GM19324 (cell line): ENCODE measurements around the gene RAX.

Experiments
- ATAC-seq: cut with Tn5 transposase; IDR thresholded peaks from one replicate; pipeline ENCODE4 v1.9.1; 2021; ENCODE audit warnings: mild to moderate bottlenecking, moderate library complexity; ENCODE audit not compliant: unreplicated experiment, low FRiP score

Gene RAX

DNA sequence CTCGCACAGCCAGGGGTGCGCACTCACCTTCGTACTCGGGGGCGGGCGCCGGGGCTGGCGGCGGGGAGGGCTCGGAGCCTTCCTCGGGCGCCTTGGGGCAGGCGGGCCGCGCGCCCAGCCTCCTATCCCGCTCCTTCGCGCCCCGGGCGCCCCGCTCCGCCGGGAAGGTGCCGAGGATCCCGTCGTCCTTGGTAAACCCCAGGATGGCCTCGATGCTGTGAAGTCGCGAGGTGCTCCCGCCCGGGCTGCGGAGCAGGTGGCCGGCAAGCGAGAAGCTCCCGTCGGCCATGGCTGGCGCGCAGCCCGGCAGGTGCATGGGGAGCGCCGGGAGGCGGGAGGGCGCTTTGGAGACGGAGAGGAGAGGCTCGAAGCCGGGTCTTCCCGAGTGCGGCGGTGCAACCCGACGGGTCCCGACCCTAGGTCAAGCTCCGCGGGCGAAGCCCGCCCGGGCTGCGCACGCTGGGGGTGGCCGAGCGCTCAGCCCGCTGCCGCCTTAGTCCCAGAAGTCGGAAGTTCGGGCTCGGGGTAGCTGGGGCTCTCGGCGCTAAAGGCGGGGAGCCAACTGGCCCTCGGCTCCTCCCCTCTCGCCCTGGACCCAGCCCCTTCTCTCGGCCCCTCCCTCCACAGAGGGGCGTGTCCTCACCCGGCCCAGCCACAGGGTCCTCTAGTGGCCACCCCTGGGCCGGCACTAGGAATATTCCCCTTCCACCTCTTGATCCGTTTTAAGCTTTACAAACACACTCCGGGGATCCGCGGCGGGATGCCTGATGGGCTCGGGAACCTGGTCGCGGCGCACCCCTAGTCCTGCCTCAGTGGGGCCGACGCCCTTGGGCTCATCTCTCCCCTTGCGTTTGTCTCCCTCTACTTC lies at the start of gene RAX:
Gene RAX, minus strand, starts transcription at position 564 of the 868 bp plus-strand sequence. Its CDS starts 248 bp downstream, at position 316.
- no peak for ATAC-seq

DNA sequence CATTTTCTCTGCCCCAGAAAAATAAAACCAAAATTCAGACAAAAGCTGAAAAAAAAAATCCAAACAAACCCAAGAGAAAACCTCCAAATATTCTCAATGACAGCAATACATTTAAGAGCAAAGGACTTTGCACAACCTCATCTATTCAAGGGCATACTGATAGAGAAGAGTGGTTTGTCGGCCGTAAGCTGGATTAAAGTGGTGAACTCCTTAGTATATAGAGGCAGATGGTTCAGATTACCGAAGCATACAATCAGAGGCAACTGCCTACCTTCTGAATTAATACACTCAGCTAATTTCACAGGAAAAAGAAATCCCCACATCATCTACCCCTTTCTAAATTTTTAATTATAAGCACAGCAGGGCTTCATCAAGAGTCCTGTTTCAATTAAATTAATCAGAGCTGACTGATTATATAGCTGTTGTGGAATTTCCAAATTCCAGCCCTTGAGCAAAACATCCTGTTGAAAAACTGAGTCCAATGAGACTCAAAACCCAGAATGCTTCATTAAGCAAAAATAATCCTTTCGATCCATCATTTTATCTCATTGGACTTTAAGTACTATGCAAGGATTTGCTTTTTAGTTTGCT lies 45.3 kb upstream of the RAX start, which contains the start of gene CPLX4:
Gene CPLX4, minus strand, starts transcription at position 190 of the 591 bp plus-strand sequence. Its CDS starts 187 bp downstream, at position 3.
- ATAC-seq: no peak

DNA sequence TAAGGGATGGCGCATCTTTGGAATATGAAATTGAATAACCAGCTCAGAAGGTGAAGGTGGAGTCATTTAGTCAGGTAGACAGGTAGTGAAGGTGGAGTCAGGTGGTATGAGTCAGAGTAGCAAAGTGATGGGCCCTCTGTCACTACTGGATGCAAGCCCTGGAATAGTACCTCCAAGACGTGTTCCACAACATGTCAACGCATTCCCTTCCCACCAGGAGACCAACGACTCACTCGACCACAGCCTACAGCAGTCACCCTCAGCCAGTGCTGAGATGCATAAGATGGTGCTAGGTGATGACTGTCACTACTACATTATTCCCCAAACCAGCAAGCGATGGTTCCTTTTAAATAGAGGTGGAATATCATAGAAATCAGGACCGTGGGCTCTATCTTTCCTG lies 38.4 kb upstream of the RAX start:
- no peak for ATAC-seq

DNA sequence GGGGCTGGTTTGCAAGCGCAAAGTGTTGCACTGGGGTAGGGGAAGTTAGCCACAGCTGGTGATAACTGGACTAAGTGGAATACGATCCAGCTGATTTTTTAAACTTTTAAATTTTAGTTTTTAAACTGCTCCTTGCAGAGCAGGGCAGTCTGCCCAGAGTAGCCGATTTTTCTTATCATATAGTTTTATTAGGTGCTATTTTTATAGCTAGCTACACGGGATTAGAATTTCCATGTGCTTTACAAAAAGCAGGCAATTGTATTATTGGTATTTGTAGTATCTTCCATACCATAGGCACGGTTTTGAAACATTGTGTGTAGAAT lies 35.6 kb upstream of the RAX start:
- no peak for ATAC-seq

DNA sequence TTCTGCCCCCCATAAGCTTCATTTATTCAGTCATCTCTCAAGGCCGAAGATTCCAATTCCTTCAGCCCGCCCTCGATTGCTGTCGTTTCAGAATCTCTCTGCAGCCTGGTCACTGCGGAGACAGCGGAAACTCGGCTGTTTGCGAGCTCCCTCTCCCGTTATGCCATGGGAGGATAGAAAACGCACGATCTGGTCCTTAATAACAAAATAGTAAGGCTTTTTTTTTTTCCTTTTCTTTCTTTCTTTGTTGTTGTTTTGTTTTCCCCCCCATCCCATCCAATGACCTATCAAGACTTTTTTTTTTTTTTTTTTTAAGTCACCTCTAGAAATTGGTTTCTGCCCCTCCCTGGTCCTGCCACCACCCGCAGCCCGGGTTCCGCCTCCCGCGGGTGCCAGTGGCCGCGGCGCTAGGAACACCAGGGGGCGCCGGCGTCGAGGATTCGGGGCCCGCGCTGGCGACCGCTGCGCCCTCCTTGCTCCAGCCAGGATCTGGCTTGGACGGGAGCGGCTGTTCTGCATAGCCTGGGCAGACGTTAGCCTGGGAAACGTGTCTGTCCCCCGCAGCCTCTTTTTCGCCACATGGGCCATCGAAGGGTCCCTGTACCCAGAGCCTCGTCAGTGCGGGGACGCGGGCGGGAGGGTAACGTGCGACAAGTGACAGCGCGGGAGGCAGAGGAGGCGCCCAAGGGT lies 35.1 kb upstream of the RAX start:
- ATAC-seq: peak; percentile 88

DNA sequence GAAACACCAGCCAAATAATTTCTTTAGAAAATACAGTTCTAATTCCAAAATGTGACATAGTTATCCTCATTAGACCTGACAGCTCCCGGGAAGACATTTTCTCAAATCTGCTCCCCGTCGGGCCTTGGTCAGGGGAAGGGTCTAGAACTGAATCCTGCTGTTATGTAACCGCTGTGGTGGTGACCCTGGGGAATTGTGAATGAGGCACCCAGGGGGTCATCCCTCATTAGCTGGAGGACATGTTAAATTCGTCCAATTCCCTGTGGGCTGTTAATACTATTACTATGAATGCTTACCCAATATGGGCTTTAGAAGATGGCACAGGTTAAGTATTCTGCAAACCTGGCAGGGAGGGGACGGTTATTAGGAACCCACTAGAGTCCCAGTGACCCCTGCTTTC lies 33.4 kb upstream of the RAX start:
- ATAC-seq: no peak

DNA sequence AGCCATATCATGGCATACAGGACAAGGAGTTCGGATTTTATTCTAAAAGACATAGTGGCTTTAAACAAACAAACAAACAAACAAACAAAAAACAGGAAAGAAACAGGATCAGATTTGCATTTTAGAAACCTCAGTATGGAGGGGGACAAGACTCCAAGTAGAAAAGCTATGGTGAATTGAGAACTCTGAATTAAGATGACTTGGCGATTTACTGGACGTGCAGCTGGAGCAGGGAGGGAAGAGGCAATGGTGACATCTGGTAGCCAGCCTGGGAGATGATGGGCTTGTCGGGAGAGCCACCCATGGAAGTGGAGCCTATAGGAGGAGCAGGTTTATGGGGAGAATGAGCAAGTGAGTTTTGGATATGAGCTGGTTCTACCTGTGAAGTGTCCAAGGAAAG lies 32.0 kb upstream of the RAX start:
- no peak for ATAC-seq

DNA sequence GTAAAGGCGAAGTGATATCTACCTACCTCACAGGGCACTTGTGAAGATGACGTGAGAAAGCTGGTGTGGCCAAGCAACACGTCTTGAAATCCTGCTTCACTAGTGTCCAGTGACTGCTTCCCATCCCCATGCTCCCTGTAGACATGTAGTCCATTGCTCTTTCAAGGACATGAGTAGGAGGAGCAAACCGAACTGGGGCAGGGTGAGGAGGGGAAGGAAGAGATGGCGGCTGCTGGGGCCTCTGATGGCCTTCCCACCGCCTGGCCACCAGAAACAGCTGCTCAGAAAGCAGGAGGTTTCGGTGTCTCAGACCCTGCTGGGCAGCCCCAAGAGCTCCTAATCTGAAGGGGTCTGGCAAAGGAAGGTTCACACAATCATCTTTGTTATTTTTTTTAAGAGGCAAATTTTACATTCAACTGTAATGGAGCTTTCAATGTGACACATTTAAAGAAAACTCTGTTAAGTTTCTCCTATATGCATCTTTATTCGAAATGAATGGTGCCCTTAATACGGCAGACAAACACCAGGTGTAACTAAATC lies 30.5 kb upstream of the RAX start:
- no peak for ATAC-seq

DNA sequence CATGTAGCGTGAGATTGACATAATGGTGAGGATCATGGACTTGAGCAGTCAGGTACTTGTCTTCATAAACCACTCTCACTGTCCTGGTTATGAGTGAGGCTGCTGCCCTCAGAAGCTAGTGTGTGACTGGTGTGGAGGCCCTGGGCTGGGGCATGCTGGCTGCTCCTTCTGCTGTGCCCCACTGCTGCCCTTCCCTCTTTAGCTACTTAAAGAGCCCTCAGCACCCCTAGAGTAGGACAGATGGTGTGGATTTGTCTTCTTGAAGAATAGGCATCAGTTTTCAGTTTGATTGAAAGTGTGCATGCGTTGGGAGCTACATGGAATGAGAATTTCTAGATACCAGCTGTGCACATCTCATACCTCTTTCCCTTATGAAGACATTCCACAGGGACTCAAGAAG lies 29.8 kb upstream of the RAX start:
- ATAC-seq: no peak

DNA sequence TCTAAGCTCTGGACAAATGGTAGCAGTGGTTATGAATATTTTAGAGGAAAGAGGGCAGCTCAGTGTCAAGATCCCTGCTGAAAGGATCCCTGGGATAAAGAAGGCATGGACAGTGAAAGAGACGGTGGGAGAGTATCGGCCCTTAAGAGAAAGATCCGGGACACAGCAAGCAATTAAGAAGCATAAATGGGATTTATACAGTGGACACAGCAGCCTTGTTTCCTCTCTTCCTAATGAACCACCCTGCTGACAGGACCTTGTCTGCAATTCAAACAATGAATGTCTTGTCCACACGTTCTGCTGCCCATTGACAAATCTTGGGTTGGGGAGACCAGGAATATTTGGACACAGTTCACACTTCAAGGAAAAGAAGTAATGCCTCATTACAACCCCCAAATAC lies 28.7 kb upstream of the RAX start:
- no peak for ATAC-seq

DNA sequence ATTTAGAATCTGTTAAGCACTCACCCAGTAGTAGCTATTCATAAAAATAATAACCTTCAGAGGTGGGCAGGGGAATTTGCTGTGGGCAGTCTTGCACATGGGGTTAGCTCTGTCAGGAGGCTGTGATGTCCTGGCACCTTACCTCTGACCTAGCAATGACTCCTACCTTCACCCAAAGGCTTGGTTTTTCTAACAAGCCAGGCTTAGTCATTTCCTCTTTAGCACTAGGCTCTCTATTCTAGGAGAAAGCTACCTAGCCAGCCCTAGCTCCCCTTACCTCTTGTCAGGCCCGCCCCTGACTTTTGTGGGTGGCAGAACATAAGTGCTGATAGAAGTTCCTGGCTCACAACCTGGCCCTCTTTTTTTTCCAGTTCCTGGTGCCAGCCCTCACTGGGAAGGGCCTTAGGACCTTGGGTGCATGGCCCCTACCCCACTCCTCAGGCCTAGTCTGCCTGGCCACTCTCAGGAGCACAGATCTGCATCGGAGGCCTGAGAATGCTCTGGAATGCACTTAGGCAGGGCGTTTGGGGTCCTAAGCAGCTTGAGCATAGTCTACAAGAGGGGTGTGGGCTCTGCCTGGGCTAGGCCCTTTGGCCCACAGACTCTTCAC lies 27.5 kb upstream of the RAX start:
- ATAC-seq: no peak

DNA sequence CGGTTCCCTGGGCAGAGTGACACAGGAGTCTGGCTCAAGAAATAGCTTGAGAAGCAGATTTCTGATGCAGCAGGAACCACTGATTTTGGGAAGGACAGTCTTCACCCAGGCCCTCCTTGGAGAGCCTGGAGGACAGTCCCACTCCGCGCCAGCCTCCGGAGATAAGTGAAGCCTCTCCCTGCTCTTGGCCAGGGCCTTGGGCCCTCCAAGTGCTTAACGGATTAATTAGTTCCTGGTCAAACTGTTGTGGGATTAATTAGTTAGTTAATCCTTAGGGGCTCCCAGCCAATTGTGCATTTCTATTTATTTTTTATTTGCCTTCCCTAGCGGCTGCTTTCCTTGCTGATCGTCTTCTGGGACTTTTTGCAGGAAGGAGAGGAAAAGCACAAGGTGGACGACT lies 25.6 kb upstream of the RAX start:
- ATAC-seq: no peak

DNA sequence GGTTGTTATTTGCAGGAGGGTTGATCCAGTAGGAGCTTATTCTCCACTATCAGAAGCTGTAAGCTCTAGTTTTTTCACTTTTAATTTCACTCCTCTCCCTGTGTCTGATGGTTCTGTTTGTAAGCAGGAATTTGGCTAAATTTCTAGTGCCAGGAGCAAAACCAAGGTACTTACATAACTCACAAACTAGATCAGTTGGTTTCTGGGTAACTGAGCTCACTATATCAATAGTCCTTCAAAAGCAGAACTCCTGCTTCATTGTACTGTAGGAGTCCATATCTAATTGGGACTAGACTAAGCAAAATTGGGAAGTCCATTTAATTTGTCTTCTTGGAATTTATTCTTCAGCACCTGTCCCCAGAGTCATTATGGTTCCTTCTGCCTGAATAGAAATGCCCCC lies 20.1 kb upstream of the RAX start:
- no peak for ATAC-seq

DNA sequence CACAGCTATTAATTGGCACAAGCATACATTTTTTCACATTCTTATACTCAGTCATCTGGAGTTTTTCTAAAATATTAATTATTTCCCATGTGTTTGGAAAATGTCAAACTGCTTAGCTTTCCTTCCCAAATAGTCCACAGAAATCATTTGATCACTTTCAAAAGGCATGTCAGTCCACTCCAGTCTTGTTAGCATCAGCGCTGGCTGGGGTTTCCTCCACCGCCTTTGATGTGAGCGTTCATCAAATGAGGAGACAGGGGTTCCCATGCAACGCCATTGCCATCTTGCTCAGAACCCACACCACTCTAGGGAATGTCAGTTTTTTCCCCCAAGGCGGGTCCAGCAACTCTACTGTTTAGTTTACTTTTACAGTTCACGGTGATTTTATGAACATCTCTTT lies 13.1 kb upstream of the RAX start:
- ATAC-seq: no peak

DNA sequence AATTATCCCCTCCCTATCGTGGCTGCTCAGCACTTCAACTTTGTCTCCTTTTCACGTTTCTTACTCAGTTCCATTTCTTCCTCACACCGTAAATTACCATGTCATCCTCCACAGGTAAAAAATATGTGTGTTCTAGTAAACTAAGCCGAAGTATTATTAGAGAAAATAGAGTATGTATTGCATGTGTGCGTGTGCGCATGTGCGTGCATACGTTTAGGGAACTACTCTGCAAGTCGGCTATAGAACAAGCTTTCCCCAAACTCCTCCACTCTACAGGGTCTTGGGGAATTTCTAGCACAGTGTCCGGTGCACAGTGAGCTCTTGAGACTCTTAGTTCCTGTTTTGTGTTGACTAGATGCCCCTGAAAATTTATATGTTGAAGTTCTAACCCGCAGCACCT lies 9.1 kb upstream of the RAX start:
- ATAC-seq: no peak

DNA sequence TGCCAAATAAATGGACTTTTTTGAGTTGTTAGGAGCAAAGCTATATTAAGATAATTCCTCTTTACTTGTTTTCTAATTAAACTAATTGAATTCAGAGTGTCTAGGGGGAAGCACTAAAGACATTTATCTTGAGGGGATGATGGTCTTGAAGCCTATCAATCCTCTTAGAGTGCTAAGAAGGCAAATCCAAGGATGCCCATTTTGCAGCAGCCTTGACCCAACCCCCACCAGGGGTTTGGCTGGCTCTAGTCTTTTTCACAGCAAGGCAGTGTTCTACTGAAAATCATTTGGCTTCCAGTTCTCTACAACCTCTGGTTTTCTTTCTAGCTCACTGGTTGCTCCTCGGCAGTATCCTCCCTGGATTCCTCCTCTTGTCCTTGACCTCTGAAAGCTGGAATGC lies 6.5 kb upstream of the RAX start:
- ATAC-seq: no peak

DNA sequence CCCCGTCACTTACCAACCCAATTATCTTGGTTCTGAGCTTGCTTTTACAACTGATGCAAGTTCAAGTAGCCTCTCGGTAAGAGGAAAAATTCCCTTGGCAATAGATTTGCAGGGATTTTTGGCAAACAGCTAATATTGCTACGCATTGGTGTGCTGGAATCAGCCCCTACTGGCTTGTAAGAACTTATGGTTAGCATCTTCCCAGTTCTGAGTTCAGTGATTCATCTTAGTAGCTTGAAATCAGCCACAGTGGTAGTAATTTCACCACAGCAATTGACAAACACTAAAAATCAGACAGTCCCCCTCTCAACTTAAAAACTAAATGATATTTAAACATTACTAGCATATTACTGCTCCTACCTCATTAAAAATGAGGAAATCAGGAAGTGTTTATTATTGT lies 5.9 kb upstream of the RAX start:
- ATAC-seq: no peak

DNA sequence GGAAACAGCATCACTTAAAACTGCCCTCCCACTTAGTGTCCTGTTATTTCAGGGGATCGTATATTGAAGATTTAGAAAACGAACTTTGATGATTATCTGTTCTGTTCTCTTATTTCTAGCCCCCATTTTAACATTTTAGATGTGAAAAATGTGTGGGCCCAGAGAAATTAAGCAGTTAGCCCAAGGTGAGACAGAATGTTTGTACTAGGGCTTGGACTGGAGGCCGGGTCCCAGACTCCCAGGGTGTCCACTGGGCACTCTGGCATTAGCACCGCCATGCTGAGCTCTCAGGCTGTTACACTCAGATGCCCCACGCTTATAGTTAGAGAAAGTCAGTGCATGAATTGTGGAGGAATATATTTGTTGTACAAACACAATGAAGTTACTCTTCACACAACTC lies 5.5 kb upstream of the RAX start:
- no peak for ATAC-seq

DNA sequence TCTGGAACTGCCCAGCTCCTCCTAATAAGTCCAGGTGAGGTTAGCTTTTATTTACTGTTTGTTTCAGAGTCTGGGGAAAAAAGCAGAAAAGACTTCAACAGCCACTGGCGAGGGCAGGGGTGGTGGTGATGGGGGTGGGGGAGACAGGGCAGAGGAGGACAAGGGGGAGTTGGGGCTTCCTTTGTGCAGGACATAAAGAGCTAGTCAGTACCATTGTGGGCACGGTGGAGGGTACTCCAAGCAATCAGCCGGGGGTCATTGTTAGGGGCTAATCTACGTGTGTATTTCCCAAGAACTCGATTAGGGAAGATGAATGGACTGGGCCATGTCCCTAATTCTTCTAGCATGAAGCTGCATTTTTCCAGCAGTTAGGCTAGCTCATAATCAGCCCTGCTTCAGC lies 2.8 kb upstream of the RAX start:
- ATAC-seq: no peak

DNA sequence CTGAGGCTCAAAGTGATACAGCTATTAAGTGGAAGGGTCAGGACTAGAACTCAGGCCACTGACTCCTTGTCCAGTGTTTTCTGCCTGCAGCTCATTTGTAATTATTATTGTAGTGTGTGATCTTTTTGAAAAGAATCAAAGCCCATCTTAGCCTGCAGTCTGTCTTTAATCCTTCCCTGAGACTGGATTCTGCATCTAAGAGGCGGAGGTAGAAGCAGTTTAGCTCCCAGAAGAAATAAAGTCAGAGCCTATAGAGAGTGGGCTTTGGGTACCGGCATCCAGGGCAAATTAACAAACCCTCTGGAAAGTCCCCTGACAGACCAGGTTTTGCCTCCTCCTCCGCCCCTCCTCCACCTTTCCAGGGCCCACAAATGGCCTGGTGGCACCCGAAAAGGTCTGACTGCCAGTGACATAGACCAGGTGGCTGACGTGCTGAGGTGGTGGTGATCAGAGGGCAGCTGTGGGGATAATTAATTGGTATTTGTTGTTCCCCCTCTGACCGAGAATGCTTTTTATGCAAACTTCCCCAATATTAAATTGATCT lies 2.2 kb upstream of the RAX start:
- no peak for ATAC-seq

DNA sequence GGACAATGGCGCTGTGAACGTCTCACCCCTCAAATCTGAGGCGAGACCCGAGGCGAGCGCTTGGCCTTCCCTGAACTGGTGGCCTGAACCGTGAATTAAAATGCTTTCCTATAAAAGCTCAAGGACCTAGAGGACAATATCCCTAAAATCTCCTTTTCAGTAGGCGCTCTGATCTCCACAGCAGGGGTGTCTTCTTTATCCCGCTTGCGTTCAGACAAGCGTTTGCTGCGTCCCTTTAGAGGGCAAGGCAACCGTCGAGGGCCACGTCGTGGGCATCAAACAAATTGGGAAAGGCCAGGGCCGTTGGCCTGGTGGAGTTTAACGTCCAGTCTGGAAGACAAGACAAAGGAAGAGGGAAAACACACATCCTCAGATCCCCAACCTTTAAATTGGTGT lies 1.3 kb upstream of the RAX start:
- ATAC-seq: no peak
